ENCODE results near the gene NAMPT.

DNA sequence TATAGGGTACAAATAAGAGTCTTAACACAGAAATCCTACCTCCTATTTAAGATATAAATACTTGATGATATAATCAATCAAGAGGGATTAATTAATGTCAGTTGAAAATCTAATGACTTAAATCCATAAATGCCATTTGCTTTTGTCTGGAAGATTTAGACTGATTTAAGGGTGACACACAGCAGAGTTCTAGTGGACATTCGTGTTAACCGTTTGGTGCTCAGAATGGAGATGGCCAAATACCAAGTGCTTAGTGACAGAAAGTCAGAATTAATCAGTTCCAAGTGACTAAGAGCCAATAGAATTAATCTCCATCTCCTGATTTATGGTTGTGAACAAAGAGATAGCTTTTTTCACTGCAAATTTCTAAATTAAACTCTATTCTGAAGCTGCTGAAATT, 36.2 kb downstream of the NAMPT start:
- TF ChIP-seq CTCF (IDR thresholded peaks at IDR 0.05) (no peak), POLR2A (IDR thresholded peaks at IDR 0.05) (no peak)

Measured in thyroid gland (tissue), 4 donors.